Astrocyte (in vitro differentiated cells and primary cell): ENCODE data around the gene KRTAP10-6. TPM values are rescaled to one million over a fixed set of nuclear protein-coding genes. Genes with fewer than 3 reads are reported as not detected.
"Not testable (repeated sequence)": the region's sequence is repeated elsewhere in the genome, so short reads cannot be mapped to it uniquely, and the experiment has no call there.

Source experiments
- DNase-seq: peaks from one replicate; pipeline ENCODE4 v3.0.0-alpha.2; 2010; ENCODE audit warnings: low read depth
- FAIRE-seq: peaks from 2 replicates; lab custom pipeline; 2011; peaks lifted over from hg19 to GRCh38; lab: Jason Lieb, UNC
- H2AFZ ChIP-seq: 2 replicates; pipeline ENCODE4 v1.6.0; 2012; ENCODE audit warnings: low read depth, low read length, inconsistent platforms
- H3K27ac ChIP-seq: 2 replicates; pipeline ENCODE4 v1.5.1; 2011; ENCODE audit warnings: low read depth, low read length, inconsistent platforms
- H3K27me3 ChIP-seq: 2 replicates; pipeline ENCODE4 v1.6.0; 2011; ENCODE audit warnings: low read length, inconsistent platforms; ENCODE audit not compliant: insufficient read depth
- H3K36me3 ChIP-seq: 2 replicates; pipeline ENCODE4 v1.5.1; 2011; ENCODE audit warnings: low read length, inconsistent platforms; ENCODE audit not compliant: insufficient read depth
- H3K4me1 ChIP-seq: 2 replicates; pipeline ENCODE4 v1.5.1; 2011; ENCODE audit warnings: low read length, inconsistent platforms; ENCODE audit not compliant: insufficient read depth
- H3K4me2 ChIP-seq: 2 replicates; pipeline ENCODE4 v1.6.0; 2012; ENCODE audit warnings: low read length, inconsistent platforms
- H3K4me3 ChIP-seq: 2 replicates; pipeline ENCODE4 v1.5.1; 2011; ENCODE audit warnings: low read depth, mild to moderate bottlenecking, low read length, inconsistent platforms; ENCODE audit not compliant: insufficient read depth
- H3K79me2 ChIP-seq: 2 replicates; pipeline ENCODE4 v1.6.0; 2012; ENCODE audit warnings: mild to moderate bottlenecking, low read length, inconsistent platforms; ENCODE audit not compliant: insufficient read depth
- H3K9ac ChIP-seq: 2 replicates; pipeline ENCODE4 v1.6.0; 2012; ENCODE audit warnings: mild to moderate bottlenecking, low read length, inconsistent platforms
- H3K9me3 ChIP-seq: 2 replicates; pipeline ENCODE4 v1.5.1; 2012; ENCODE audit warnings: low read depth, mild to moderate bottlenecking, low read length, inconsistent platforms; ENCODE audit not compliant: insufficient read depth
- H4K20me1 ChIP-seq: 2 replicates; pipeline ENCODE4 v1.6.0; 2012; ENCODE audit warnings: low read length, inconsistent platforms; ENCODE audit not compliant: insufficient read depth
- H3K27ac Mint-ChIP-seq: one replicate; pipeline ENCODE4 v1.8.0; 2021; ENCODE audit warnings: mild to moderate bottlenecking, mixed read lengths; ENCODE audit not compliant: unreplicated experiment
- H3K27me3 Mint-ChIP-seq: one replicate; pipeline ENCODE4 v1.8.0; 2021; ENCODE audit warnings: low read depth, mixed read lengths; ENCODE audit not compliant: unreplicated experiment
- H3K36me3 Mint-ChIP-seq: one replicate; pipeline ENCODE4 v1.8.0; 2021; ENCODE audit warnings: low read depth, mixed read lengths; ENCODE audit not compliant: unreplicated experiment
- H3K4me1 Mint-ChIP-seq: one replicate; pipeline ENCODE4 v1.8.0; 2021; ENCODE audit warnings: low read depth, mixed read lengths; ENCODE audit not compliant: unreplicated experiment
- H3K4me3 Mint-ChIP-seq: one replicate; pipeline ENCODE4 v1.8.0; 2021; ENCODE audit warnings: mild to moderate bottlenecking, moderate library complexity, mixed read lengths; ENCODE audit not compliant: unreplicated experiment
- H3K9me3 Mint-ChIP-seq: one replicate; pipeline ENCODE4 v1.8.0; 2021; ENCODE audit warnings: mild to moderate bottlenecking, mixed read lengths; ENCODE audit not compliant: unreplicated experiment
- CTCF ChIP-seq: IDR thresholded peaks from 2 replicates; pipeline ENCODE4 v1.5.1; 2011; ENCODE audit warnings: low read depth, mild to moderate bottlenecking, inconsistent platforms, low read length, moderate library complexity; ENCODE audit not compliant: insufficient read depth
- EZH2 ChIP-seq: IDR thresholded peaks from 2 replicates; pipeline ENCODE4 v1.6.1; 2012; ENCODE audit warnings: mild to moderate bottlenecking, low read length, inconsistent platforms; ENCODE audit not compliant: insufficient read depth
- total RNA-seq: library from RNA; stranded (reverse); gene quantifications from 2 replicates; pipeline ENCODE4 v1.2.1, GENCODE V29; 2021

KRTAP10-6 gene
- total RNA-seq, 1 donor from 2014 or later: not detected

DNA sequence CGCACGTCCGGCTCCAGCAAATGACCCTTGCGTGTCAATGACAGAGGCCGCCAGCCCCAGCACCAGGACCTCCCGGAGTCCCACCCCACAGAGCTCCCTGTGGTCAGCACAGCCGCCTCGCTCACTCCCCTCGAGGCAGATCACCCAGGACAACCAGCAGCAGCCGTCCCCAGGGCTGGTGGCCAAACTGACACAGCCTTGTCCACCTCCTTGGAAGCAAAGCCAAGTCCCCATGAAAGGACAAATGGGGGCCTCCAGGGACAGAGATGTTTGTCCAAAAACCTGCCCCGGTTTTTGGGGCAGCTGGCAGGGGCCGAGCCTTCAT, 47.0 kb upstream of the KRTAP10-6 start:
- no peak overlapping the region for H3K9ac ChIP-seq
- H3K4me3 ChIP-seq: no peak overlapping the region
- no peaks in the 10 kb centered on the region for H3K79me2 ChIP-seq
- Mint-ChIP-seq H3K4me1 (no peaks in the 10 kb centered on the region), H3K4me3 (no peak overlapping the region), H3K9me3 (peaks cover 16% of the 10 kb centered on the region), H3K36me3 (no peaks in the 10 kb centered on the region), H3K27ac (no peak overlapping the region), H3K27me3 (peaks cover 33% of the 10 kb centered on the region)
- DNase-seq (no peak), FAIRE-seq (no peak)
- H3K27me3 ChIP-seq: no peaks in the 10 kb centered on the region
- no peak overlapping the region for H3K4me2 ChIP-seq
- no peak overlapping the region for H3K27ac ChIP-seq
- H2AFZ ChIP-seq: no peak overlapping the region
- no peaks in the 10 kb centered on the region for H3K4me1 ChIP-seq
- H3K36me3 ChIP-seq: no peaks in the 10 kb centered on the region
- peaks cover 2% of the 10 kb centered on the region for H3K9me3 ChIP-seq
- no peak for TF ChIP-seq EZH2
- TF ChIP-seq CTCF: no peak
- H4K20me1 ChIP-seq: no peaks in the 10 kb centered on the region

DNA sequence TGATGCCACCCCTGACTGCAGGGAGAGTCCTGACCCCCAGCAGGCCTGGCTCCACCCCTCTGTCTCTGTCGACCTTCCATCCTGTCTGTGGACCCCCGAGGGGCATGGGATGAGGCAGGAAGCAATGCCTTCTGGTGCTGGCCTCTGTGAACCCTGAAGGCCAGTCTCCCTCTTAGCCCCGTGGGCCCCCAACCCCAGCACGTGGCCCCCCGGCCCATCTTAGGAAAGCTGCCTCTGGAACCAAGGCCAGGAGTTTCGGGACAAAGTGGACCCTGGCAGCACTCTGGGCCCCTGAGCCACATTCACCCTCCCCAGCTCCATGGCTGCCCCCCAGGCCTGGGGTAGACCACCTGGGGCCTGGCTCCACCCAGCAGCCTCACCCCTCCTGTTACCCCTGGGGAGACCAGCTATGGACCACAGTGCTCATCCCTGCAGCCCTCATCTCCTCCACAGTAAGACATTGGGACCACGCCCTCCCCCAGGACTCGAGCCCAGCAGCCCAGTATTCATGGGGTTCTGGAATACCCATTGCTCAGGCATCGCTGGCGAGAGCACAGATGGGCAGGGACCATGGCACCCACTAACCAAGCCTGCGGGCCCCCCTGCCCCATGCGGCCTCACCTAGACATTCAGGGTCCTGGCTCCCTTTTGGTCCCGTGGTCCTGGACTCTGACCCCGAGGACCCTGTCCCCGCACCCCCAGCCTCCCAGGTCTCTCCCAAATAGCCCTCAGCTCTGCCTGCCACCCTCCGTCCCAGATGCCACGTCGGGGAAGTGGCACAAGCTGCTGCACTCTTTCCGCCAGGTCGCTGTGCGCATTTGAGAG, 46.4 kb upstream of the KRTAP10-6 start:
- H3K4me3 Mint-ChIP-seq, H3K9me3 ChIP-seq, H3K27ac ChIP-seq, H3K4me2 ChIP-seq, H3K9ac ChIP-seq, FAIRE-seq, H3K27me3 ChIP-seq, H3K4me1 Mint-ChIP-seq, H3K36me3 ChIP-seq, H3K79me2 ChIP-seq, H3K27ac Mint-ChIP-seq, H3K36me3 Mint-ChIP-seq, H2AFZ ChIP-seq, H3K4me1 ChIP-seq, DNase-seq, H3K4me3 ChIP-seq, H4K20me1 ChIP-seq: not testable (repeated sequence)
- H3K27me3 Mint-ChIP-seq: peaks cover 31% of the 10 kb centered on the region
- H3K9me3 Mint-ChIP-seq: peaks cover 11% of the 10 kb centered on the region

DNA sequence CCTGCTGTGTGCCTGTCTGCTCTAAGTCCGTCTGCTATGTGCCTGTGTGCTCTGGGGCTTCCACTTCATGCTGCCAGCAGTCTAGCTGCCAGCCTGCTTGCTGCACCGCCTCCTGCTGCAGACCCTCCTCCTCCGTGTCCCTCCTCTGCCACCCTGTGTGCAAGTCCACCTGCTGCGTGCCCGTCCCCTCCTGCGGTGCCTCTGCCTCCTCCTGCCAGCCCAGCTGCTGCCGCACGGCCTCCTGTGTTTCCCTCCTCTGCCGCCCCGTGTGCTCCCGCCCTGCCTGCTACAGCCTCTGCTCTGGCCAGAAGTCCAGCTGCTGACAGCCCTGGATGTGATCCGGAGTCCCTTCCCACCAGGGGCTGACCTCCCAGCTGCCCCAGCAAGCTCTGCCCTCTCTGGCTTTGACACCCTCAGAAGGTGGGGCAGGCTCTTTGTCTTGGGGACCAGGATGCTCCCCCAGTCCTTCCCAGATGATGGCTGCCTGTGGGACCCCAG, 45.6 kb upstream of the KRTAP10-6 start:
- H3K9me3 Mint-ChIP-seq, H3K4me1 Mint-ChIP-seq, H3K4me2 ChIP-seq, H3K27ac Mint-ChIP-seq, H3K27ac ChIP-seq, H3K9me3 ChIP-seq, H2AFZ ChIP-seq, H3K9ac ChIP-seq, H3K36me3 Mint-ChIP-seq, DNase-seq, H4K20me1 ChIP-seq, FAIRE-seq, H3K79me2 ChIP-seq, H3K4me3 Mint-ChIP-seq, H3K27me3 ChIP-seq, H3K4me1 ChIP-seq, H3K4me3 ChIP-seq, H3K36me3 ChIP-seq: not testable (repeated sequence)
- H3K27me3 Mint-ChIP-seq: peaks cover 29% of the 10 kb centered on the region
